Cerebellar cortex (tissue), 1 donor: ENCODE measurements around the gene PPP1R10.
A peak's percentile ranks its signal among the peaks of the same experiment; 100 is the strongest.
"Not testable (repeated sequence)": the region's sequence is repeated elsewhere in the genome, so short reads cannot be mapped to it uniquely, and the experiment has no call there.

Experiments used
- DNase-seq: peaks from one replicate; pipeline ENCODE4 v3.0.0-alpha.2; 2015; ENCODE audit warnings: low spot score

The PPP1R10 gene

DNA sequence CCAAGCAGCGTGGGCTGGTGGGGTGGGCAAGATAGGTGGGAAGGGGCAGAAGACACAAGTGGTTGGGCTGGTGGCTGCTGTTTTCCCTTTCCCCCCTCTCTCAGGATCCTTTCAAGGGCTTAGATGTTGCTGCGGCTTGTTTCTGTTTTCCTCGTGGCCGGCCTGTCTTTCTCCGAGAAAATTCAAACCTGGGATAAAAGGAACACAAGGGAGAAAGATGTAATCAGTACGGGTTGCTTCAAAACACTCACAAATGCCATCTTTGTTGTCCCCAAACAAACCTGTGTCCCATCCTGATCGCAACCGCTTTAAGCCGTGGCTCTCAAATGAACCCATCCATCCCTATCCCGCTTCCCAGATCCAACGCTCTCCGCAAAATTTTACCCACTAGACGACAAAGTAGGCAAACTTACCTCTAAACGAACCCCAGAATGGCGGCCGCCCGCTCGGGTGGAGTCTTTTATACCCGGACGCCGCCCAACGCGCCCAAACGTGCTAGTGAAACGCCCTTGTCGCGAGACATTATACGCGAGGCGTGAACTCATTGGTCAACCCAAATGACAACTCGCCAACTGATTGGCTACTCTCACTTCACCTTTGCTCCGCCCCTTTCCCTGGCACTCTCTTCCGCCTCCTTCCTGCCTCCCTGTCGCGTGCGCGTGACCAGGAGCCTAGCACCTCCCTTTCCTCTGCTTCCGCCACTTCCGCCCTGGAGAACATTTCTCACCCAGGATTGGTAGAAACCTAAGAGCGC is at the start of gene PPP1R10:
Gene PPP1R10 (minus strand): TSS at position 433 of the 754 bp plus-strand sequence. CDS start 7,299 bp downstream, outside the sequence.
- peak; percentile 100 for DNase-seq

DNA sequence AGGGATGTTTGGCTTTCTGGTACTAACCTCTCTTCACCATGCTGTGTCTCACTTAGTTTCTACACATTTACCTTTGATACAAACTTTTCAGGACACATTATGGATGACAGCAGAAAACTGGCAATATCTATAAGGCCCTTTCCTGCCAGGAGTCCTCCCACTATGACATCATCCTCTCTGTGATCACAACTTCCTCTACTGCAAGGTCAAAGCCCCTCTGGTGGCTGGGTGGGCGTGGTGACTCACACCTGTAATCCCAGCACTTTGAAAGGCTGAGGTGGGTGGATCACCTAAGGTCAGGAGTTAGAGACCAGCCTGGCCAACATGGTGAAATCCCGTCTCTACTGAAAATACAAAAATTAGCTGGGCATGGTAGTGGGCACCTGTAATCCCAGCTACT is 49.3 kb upstream of the PPP1R10 start:
- DNase-seq: not testable (repeated sequence)

DNA sequence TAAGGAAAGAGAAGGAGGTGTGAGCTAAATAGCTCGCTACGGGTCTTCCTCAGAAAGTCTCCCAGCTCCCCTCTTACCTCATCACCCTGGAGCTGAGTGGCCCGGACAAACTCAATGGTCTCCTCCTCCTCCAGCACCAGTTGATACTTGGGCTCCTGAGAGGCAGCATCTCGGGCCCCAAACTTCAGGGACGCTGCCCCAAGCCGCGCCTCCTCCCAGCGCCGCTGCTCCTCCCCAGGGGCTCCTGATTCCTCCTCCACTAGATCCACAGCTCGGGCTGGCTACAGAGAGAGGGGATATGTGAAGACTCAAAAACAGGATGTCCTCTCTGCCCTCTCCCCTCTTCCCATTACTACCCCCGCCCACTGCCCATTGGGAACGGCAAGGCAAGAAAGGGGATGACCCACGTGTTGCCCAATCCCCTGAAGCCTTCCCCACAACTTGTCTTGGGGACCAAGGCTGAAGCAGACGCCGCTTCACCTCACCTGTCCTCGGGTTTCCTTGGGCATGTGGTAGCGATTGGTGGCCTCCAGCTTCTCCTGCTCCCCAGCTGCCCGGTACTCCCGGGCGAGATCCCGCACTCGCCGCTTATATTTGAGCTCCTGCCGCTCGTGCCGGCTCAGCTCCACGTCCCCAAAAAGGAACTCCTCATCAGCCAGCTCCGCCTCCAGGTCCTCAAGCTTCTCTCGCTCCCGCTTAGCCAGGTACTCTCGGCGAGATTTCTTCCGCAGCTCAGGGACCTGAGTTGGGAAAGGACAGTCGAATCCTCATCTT is 48.1 kb upstream of the PPP1R10 start:
- DNase-seq: no peak

DNA sequence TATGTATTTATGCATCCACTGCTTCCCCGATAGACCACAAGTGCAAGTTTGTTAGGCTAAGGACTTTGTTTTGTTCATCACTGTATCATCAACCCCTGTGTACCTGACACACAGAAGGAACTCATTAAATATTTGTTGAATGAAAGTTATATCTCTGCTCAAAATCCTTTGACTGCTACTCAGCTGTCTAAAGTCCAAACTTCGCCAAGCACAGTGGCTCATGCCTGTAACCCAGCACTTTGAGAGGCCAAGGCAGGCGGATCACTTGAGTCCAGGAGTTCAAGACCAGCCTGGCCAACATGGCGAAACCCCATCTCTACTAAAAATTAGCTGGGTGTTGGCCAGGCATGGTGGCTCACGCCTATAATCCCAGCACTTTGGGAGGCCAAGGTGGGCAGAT is 40.9 kb upstream of the PPP1R10 start:
- DNase-seq: not testable (repeated sequence)

GRCh38 chr6:30657454-30657853 is 40.4 kb upstream of the PPP1R10 start:
- no peak for DNase-seq

DNA sequence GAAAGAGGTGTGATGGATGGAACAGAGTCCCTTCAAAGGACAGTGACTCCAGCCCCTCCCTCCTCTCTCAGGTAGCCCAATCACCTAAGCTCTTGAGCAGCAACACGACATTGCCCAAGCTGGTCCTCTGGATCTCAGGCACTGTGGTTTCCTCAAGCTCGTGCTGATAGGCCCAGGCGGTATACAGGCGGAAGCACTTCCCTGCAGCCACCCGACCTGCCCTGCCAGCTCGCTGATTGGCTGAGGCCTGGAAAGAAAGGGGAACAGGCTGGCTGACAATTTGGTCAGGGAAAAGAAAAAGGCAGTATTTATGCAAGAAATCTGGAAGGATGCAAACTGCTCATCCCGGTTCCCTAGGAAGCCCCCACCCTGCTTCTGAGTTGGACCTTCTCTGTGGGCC is 39.5 kb upstream of the PPP1R10 start:
- DNase-seq: no peak

DNA sequence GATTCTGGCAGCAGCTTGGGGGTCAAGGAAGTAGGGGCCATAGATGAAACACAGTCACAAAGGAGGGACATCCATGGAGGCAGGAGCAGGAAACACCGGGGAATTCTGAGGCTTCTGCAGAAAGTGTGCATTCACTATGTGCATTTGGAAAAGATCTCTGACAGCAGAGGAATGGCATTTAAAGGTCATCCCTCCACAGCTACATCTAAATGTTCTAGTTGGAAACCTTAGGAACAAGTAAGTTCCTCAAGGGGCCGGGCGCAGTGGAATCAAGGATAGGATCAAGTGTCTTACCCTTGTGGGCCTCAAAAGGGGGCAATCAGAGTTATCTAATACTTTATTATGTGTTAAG is 38.7 kb upstream of the PPP1R10 start:
- DNase-seq: no peak

DNA sequence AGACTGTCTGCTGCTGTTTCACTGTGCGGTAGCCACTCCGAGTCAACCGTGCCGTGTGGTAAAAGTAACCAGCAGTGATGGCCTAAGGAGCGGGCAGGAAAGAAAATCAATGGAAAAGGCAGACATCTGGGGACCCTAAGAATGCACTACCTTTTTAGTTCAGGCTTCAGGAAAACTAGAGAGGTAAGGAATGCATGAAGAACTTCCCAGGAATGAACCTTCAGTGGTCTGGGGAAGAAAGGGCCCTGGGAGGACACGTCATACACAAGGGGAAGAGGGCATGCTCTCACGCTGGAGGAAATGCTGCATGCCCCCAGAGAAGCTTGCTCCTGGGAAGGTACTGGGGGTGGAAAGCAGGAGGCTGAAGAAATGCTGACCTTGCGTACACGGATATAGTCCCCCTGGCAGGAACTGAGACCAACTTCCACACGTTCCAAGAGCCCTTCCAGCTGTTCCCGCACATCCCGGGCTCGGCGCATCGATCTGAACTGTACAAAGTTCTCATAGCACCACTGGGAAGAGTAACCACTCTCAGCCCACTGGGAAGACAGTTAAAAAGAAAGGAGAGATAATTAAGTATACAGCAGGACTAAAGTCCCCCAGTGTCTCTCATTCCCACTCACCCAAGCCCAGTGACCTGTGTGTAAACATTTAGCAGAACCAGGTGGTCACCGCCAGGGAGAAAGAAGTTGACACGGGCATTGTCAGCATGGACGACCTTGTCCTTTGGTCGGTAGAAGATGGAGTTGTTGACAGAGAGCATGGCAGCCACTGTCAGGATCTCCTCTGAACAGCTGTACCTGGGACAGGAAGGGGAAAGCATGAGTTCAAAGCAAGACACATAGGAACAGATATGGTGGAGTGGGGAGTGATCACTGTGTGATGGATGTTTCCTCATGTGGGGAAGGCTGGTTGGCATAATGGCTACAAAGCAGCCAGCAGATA is 38.0 kb upstream of the PPP1R10 start:
- DNase-seq: no peak

DNA sequence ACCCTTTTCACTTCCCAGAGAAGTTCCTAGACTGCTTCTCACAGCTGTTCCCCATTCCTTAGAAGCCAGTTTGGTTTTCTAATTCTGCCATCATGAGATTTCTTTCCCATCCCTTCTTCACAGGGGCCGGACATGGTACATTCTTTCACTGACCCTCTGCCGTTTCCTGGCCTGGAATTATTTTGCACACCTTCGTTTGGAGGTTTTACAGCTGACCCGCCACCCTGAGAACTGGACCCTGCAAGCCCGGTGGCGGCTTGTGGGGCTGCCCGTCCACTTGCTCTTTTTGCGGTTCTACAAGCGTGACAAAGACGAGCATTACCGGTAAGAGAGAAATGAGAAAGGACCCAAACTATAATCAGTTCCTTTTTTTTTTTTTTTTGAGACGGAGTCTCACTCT is 34.1 kb upstream of the PPP1R10 start:
- DNase-seq: no peak

GRCh38 chr6:30647242-30648116 is 30.4 kb upstream of the PPP1R10 start:
- DNase-seq: peak; percentile 56

DNA sequence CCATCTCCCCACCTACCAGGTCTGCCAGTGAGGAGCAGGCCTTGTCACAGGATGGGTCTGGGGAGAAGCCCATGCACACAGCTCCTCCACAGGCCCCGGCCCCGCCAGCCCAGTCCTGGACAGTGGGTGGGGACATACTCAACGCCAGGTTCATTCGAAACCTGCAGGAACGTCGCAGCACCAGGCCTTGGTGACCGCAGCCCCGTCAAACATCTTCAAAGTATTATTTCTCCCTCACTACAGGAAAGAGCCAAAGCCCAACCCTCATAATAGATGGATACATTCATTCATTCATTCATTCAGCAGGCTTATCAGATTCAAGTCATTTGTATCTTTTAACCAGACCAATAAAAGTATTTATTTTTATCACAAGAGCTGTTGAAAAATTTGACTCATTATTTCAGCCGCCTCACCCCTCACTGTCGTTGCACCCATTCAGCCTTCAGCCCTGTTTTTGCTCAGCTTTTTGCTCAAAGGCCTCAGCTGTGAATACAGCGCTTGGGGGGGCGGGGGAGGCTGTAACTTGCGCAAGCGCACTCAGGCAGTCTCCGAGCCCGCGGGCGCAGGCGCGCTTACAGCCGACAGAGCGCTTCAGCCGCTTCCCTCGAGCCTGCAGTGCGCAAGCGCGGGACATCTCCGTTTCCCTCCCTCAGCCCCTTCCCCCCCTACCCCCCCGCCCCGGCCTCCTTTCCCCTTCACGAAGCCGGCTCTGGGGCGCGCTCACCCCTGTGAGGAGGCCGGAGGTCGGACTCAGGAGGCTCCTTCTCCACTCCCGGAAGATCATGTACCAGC is 29.6 kb upstream of the PPP1R10 start, which contains the start of gene C6orf136:
Gene C6orf136 (plus strand): TSS at position 684 of the 792 bp plus-strand sequence. CDS start 99 bp downstream, at position 783.
- DNase-seq: peak; percentile 92

DNA sequence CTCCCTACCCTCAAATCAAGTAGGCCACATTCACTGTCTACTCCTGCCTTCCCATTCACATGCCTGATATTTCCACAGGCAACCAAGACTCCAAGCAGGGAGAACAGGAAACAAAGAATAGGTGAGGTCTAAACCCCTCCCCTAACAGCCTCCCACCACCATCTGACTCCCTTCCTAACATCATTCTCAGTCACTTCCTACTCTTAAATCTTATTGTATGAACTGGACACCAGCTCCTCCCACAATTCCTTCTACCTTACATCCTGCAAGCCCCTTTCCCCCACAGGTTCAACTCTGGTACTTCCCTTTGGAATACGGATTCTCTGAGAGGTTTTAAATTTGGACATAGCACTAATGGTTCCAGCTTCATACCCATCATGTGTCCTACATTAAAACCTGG is 28.9 kb upstream of the PPP1R10 start:
- no peak for DNase-seq

- DNase-seq: no peak
Measured at GRCh38 chr6:30644769-30645168, 27.7 kb upstream of the PPP1R10 start.

DNA sequence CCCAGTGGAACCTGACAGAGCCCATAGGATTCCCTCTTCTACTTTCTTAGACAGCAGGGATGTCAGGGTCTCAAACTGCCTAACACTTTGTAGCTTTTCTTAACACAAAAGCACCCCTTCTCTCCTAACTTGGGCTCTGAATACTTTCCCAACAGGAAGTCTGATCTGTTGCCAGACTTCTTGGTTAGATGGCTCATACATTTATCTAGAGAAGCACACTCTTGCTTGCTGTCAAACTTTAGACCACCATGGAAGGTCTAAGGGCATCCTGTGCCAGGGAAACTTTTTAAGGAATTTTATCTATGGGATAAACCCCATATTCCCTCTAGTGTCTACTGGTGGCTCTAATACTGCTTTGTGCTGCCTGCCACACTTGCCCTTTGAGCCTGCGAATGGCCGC is 26.6 kb upstream of the PPP1R10 start:
- DNase-seq: no peak

DNA sequence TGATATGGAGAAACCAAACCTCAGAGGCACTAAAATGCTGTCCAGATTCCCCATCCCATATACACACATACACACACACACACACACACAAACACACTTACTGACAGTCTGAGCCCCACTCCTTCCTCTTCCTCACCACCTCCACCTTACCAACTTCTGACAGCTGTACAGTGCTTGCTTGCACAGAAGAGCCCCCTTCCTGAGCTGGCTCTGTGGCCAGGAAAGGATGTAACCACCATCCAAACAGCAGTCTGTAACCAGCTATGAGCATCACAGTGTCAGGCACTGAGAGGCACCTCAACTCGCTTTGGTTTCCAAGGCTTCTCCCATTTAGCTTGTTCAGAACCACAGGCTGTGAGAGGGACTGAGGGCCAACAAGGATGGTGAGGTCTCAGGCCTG is 24.0 kb upstream of the PPP1R10 start:
- no peak for DNase-seq

GRCh38 chr6:30640481-30640880 is 23.4 kb upstream of the PPP1R10 start:
- DNase-seq: no peak

DNA sequence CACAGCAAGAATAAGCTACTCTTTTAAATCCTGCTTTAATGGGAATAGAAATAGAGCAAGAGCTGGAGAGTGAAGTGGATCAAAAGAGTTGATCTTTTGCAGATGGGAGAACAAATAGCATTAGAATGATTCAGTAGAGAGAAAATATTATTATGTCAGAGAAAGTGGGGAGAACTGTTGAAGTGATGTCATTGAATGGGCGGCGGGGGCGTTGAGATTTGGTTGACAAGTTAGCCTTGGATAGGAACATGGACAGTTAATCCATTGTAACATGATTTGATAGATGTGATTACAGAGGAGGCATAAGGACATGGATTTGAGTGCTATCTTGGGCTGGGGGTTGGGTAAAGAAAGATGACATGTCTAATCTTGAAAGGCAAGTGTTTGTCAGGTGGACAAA is 18.8 kb upstream of the PPP1R10 start:
- DNase-seq: no peak

- peak; percentile 86 for DNase-seq
Measured at GRCh38 chr6:30626484-30627366, 9.7 kb upstream of the PPP1R10 start, which contains the start of gene ATAT1. TSS of gene ATAT1 (plus strand) at chr6:30626874.

DNA sequence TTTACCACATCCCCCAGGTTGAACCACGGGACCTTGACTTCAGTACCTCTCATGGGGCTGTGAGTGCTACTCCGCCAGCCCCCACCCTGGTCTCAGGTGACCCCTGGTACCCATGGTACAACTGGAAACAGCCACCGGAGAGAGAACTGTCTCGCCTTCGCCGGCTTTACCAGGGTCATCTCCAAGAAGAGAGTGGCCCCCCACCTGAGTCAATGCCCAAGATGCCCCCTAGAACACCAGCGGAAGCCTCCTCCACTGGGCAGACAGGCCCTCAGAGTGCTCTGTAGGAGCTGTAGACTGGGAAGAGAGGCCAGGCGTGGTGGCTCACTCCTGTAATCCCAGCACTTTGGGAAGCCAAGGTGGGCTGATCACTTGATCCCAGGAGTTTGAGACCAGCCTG is 8.5 kb upstream of the PPP1R10 start:
- no peak for DNase-seq
